Measurements from ENCODE around the gene ARHGDIG.

GRCh38 chr16:239948-240277 is 40.5 kb upstream of the ARHGDIG start:
- TF ChIP-seq POLR2A (IDR thresholded peaks at IDR 0.05) (no peak), CTCF (IDR thresholded peaks at IDR 0.05) (no peak), POLR2AphosphoS5 (IDR thresholded peaks at IDR 0.05) (no peak), EP300 (IDR thresholded peaks at IDR 0.05) (no peak)
